ENCODE measurements around the gene PHF11. TPM values are rescaled to one million over a fixed set of nuclear protein-coding genes. Genes with fewer than 3 reads are reported as not detected.
A peak's percentile ranks its signal among the peaks of the same experiment; 100 is the strongest.

PHF11 gene
- total RNA-seq, 1 experiment from 2014 or later: 16.0 TPM

DNA sequence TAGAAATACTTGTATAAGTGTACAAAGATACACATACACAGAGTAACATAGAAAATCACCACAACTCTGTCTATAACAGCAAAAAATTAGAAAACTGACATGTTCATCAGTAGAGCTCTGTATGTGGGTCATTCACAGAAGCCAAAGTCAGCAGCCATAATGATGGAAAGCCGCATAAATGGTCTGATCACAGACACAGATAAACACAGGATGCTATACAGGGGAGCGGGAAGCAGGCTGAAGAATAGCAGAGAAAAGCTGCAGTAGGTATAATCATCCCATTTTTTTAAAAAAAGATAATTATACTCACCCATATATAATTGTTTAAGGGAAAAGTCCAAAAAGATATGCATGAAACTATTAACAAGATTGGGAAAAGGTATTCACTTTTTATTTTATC, 58.1 kb downstream of the PHF11 start:
- no TSS peak for BruUV-seq (replicated peaks)
- ChIA-PET CTCF (no interaction called here), POLR2A (ENCODE audit: low non-redundant PET) (no interaction called here)
- Histone ChIP-seq H3K9me3 (ENCODE audit: low read depth, low read length, poor library complexity, severe bottlenecking) (no peaks in the 10 kb centered on the region), H3K27ac (ENCODE audit: low read depth, low read length, poor library complexity, severe bottlenecking) (no peak overlapping the region), H3K4me1 (ENCODE audit: insufficient read depth, low read length, poor library complexity, severe bottlenecking) (no peaks in the 10 kb centered on the region), H3K4me3 (ENCODE audit: low read depth, low read length, poor library complexity, severe bottlenecking) (no peak overlapping the region), H3K36me3 (ENCODE audit: insufficient read depth, low read length, poor library complexity, severe bottlenecking) (peaks cover 3% of the 10 kb centered on the region), H3K27me3 (replicated peaks; ENCODE audit: insufficient read depth, low read depth, low read length, poor library complexity) (no peaks in the 10 kb centered on the region)
- DNase-seq (ENCODE audit: low spot score): no peak
- TF ChIP-seq, protein P1, sequence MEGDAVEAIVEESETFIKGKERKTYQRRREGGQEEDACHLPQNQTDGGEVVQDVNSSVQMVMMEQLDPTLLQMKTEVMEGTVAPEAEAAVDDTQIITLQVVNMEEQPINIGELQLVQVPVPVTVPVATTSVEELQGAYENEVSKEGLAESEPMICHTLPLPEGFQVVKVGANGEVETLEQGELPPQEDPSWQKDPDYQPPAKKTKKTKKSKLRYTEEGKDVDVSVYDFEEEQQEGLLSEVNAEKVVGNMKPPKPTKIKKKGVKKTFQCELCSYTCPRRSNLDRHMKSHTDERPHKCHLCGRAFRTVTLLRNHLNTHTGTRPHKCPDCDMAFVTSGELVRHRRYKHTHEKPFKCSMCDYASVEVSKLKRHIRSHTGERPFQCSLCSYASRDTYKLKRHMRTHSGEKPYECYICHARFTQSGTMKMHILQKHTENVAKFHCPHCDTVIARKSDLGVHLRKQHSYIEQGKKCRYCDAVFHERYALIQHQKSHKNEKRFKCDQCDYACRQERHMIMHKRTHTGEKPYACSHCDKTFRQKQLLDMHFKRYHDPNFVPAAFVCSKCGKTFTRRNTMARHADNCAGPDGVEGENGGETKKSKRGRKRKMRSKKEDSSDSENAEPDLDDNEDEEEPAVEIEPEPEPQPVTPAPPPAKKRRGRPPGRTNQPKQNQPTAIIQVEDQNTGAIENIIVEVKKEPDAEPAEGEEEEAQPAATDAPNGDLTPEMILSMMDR (conservative IDR thresholded peaks at IDR 0.05; ENCODE audit: low read depth, low read length): no peak
- TF ChIP-seq EZH2 (IDR thresholded peaks at IDR 0.05; ENCODE audit: borderline replicate concordance, low read depth, low read length, poor library complexity, severe bottlenecking): no peak
- intact Hi-C loops (cut with micrococcal nuclease; ENCODE audit: unreplicated experiment): no loop called here

DNA sequence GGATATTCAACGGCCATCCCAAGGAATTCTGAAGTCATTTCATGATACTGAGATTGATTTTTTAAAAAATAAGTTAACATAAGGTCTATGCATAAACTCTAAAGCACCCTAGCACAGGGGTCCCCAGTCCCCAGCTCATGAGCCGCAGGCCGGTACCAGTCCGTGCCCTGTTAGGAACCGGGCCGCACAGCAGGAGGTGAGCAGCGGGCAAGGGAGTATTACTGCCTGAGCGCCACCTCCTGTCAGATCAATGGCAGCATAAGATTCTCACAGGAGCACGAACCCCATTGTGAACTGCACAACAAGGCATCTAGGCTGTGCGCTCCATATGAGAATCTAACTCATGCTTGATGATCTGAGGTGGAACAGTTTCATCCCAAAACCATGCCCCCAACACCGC, 58.6 kb downstream of the PHF11 start:
- no peak for DNase-seq (ENCODE audit: low spot score)
- Histone ChIP-seq H3K27ac (ENCODE audit: low read depth, low read length, poor library complexity, severe bottlenecking) (no peak overlapping the region), H3K4me1 (ENCODE audit: insufficient read depth, low read length, poor library complexity, severe bottlenecking) (no peaks in the 10 kb centered on the region), H3K4me3 (ENCODE audit: low read depth, low read length, poor library complexity, severe bottlenecking) (no peak overlapping the region), H3K36me3 (ENCODE audit: insufficient read depth, low read length, poor library complexity, severe bottlenecking) (peaks cover 6% of the 10 kb centered on the region), H3K27me3 (replicated peaks; ENCODE audit: insufficient read depth, low read depth, low read length, poor library complexity) (no peaks in the 10 kb centered on the region), H3K9me3 (ENCODE audit: low read depth, low read length, poor library complexity, severe bottlenecking) (no peaks in the 10 kb centered on the region)
- BruUV-seq (replicated peaks): no TSS peak
- ChIA-PET POLR2A (ENCODE audit: low non-redundant PET) (no interaction called here), CTCF (no interaction called here)
- TF ChIP-seq EZH2 (IDR thresholded peaks at IDR 0.05; ENCODE audit: borderline replicate concordance, low read depth, low read length, poor library complexity, severe bottlenecking): no peak
- TF ChIP-seq, protein P1 (conservative IDR thresholded peaks at IDR 0.05; ENCODE audit: low read depth, low read length): 0 out of 2 replicates have a peak, but pooled peaks have one; percentile 16
- intact Hi-C loops (cut with micrococcal nuclease; ENCODE audit: unreplicated experiment): no loop called here

DNA sequence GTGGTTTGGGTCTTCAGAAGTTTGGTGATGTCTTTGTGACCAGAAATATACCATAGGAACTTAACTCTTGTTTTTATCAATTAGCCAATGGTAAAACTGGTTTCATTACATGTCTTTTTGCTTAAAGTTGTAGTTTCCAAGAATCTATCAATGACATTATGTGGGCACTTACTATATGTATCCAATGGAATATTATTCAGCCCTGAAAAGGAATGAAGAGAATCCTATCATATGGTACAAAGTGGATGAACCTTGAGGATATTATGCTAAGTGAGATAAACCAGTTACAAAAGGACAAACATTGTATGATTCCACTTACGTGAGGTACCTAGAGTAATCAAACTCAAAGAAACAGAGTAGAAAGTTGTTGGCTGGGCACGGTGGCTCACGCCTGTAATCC, 63.3 kb downstream of the PHF11 start:
- Histone ChIP-seq H3K36me3 (ENCODE audit: insufficient read depth, low read length, poor library complexity, severe bottlenecking) (peaks cover 6% of the 10 kb centered on the region), H3K4me3 (ENCODE audit: low read depth, low read length, poor library complexity, severe bottlenecking) (no peak overlapping the region), H3K27ac (ENCODE audit: low read depth, low read length, poor library complexity, severe bottlenecking) (no peak overlapping the region), H3K9me3 (ENCODE audit: low read depth, low read length, poor library complexity, severe bottlenecking) (no peaks in the 10 kb centered on the region), H3K4me1 (ENCODE audit: insufficient read depth, low read length, poor library complexity, severe bottlenecking) (no peaks in the 10 kb centered on the region), H3K27me3 (replicated peaks; ENCODE audit: insufficient read depth, low read depth, low read length, poor library complexity) (no peaks in the 10 kb centered on the region)
- ChIA-PET CTCF (no interaction called here), POLR2A (ENCODE audit: low non-redundant PET) (no interaction called here)
- no TSS peak for BruUV-seq (replicated peaks)
- intact Hi-C loops (cut with micrococcal nuclease; ENCODE audit: unreplicated experiment): no loop called here
- no peak for DNase-seq (ENCODE audit: low spot score)
- TF ChIP-seq EZH2 (IDR thresholded peaks at IDR 0.05; ENCODE audit: borderline replicate concordance, low read depth, low read length, poor library complexity, severe bottlenecking): no peak
- TF ChIP-seq, protein P1 (conservative IDR thresholded peaks at IDR 0.05; ENCODE audit: low read depth, low read length): no peak
